ENCODE measurements around the gene ARMC2. TPM values are rescaled to one million over a fixed set of nuclear protein-coding genes. Genes with fewer than 3 reads are reported as not detected.

The ARMC2 gene
- total and polyA plus RNA-seq, 2 donors (not counting 3 experiments of a cell fraction or from before 2014, with no cell fraction given): 1.7 to 3.7 TPM

DNA sequence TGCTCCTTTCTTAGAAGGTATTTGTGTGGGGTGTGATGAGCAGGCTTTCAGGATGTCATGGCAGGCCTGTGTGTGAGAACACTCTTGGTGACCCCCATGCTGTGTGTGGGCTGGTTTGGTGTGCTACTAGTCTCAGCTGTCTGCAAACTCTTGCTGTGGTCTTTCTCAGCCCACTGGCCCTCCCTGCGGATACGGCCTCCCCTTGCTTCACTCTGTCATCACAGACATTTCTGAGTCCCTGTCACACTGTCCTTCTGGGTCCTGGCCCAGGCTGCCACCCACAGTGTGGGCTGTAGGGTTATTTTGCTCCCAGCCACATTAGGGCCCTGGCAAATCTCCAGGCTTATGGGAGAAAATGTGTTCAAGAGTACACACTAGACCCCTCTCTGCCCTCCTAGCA is 39.0 kb upstream of the ARMC2 start:
- no TSS peak for BruUV-seq (replicated peaks)
- ChIA-PET POLR2A (no interaction called here), CTCF (interaction anchor here (1.7 kb wide), 1 partner anchor 12 kb away, joined by 4 read pairs; no protein-coding TSS in a partner anchor)
- H3K27ac ChIP-seq (ENCODE audit: insufficient read depth, low read depth, low read length): no peak overlapping the region
- H3K4me1 ChIP-seq (ENCODE audit: control insufficient read depth, extremely low read depth, insufficient read depth, low read length): no peaks in the 10 kb centered on the region
- no peak overlapping the region for H3K9ac ChIP-seq (replicated peaks; ENCODE audit: extremely low read depth, insufficient read depth, low read length)
- H3K27me3 ChIP-seq (ENCODE audit: control insufficient read depth in 2 of 2, insufficient read depth in 2 of 2, low read length in 2 of 2): no peaks in the 10 kb centered on the region
- no peaks in the 10 kb centered on the region for H4K20me1 ChIP-seq (replicated peaks; ENCODE audit: control insufficient read depth, extremely low read depth, insufficient read depth, low read length)
- DNase-seq (ENCODE audit: low read depth, low spot score) (no peak), FAIRE-seq (no peak)
- H3K36me3 ChIP-seq (ENCODE audit: control insufficient read depth in 2 of 2, extremely low read depth in 1 of 2, insufficient read depth in 2 of 2, low read length in 2 of 2): no peaks in the 10 kb centered on the region
- no peaks in the 10 kb centered on the region for H3K9me3 ChIP-seq (replicated peaks; ENCODE audit: control insufficient read depth, insufficient read depth, low read length)
- dilution Hi-C loops (cut with MboI; ENCODE audit: extremely low pct_ligation_motif_present, low sequenced_read_pairs) (no loop called here), intact Hi-C loops (cut with micrococcal nuclease) (no loop called here)
- no peaks in the 10 kb centered on the region for H3K9me1 ChIP-seq (replicated peaks; ENCODE audit: control insufficient read depth, extremely low read depth, insufficient read depth, low read length)
- H3K4me2 ChIP-seq (ENCODE audit: insufficient read depth, low read length): no peak overlapping the region
- H2AFZ ChIP-seq (ENCODE audit: low read depth, low read length): no peak overlapping the region
- no peak overlapping the region for H3K4me3 ChIP-seq (replicated peaks in 1 of 3; ENCODE audit: insufficient read depth in 1 of 3, low read depth in 1 of 3, low read length in 3 of 3)
- H3K79me2 ChIP-seq (ENCODE audit: control insufficient read depth, insufficient read depth, low read length): no peaks in the 10 kb centered on the region
- no peak for TF ChIP-seq POLR2AphosphoS5 (IDR thresholded peaks at IDR 0.05; ENCODE audit: insufficient read depth, low read depth, low read length)
- TF ChIP-seq JUN (IDR thresholded peaks at IDR 0.05; ENCODE audit: borderline replicate concordance, insufficient read depth, insufficient read length, low read depth): no peak
- TF ChIP-seq FOS (IDR thresholded peaks at IDR 0.05; ENCODE audit: borderline replicate concordance, insufficient read depth, low read length): no peak
- TF ChIP-seq GATA2 (IDR thresholded peaks at IDR 0.05; ENCODE audit: insufficient read depth, insufficient read length, low read depth, low read length): no peak
- TF ChIP-seq MYC (IDR thresholded peaks at IDR 0.05; ENCODE audit: low read depth, low read length): no peak
- TF ChIP-seq, protein P1, sequence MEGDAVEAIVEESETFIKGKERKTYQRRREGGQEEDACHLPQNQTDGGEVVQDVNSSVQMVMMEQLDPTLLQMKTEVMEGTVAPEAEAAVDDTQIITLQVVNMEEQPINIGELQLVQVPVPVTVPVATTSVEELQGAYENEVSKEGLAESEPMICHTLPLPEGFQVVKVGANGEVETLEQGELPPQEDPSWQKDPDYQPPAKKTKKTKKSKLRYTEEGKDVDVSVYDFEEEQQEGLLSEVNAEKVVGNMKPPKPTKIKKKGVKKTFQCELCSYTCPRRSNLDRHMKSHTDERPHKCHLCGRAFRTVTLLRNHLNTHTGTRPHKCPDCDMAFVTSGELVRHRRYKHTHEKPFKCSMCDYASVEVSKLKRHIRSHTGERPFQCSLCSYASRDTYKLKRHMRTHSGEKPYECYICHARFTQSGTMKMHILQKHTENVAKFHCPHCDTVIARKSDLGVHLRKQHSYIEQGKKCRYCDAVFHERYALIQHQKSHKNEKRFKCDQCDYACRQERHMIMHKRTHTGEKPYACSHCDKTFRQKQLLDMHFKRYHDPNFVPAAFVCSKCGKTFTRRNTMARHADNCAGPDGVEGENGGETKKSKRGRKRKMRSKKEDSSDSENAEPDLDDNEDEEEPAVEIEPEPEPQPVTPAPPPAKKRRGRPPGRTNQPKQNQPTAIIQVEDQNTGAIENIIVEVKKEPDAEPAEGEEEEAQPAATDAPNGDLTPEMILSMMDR (IDR thresholded peaks at IDR 0.05; ENCODE audit: extremely low read depth in 1 of 2, insufficient read depth in 1 of 2, low read depth in 1 of 2, low read length in 2 of 2): no peak
- TF ChIP-seq, protein P2, sequence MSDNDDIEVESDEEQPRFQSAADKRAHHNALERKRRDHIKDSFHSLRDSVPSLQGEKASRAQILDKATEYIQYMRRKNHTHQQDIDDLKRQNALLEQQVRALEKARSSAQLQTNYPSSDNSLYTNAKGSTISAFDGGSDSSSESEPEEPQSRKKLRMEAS (IDR thresholded peaks at IDR 0.05; ENCODE audit: insufficient read depth, insufficient read length): no peak
- TF ChIP-seq POLR2A (IDR thresholded peaks at IDR 0.05; ENCODE audit: low read depth, low read length): no peak
- no peak for TF ChIP-seq EZH2 (IDR thresholded peaks at IDR 0.05; ENCODE audit: borderline replicate concordance, low read depth, low read length, severe bottlenecking)
